Measurements from ENCODE around the gene SLC40A1.

The SLC40A1 gene

DNA sequence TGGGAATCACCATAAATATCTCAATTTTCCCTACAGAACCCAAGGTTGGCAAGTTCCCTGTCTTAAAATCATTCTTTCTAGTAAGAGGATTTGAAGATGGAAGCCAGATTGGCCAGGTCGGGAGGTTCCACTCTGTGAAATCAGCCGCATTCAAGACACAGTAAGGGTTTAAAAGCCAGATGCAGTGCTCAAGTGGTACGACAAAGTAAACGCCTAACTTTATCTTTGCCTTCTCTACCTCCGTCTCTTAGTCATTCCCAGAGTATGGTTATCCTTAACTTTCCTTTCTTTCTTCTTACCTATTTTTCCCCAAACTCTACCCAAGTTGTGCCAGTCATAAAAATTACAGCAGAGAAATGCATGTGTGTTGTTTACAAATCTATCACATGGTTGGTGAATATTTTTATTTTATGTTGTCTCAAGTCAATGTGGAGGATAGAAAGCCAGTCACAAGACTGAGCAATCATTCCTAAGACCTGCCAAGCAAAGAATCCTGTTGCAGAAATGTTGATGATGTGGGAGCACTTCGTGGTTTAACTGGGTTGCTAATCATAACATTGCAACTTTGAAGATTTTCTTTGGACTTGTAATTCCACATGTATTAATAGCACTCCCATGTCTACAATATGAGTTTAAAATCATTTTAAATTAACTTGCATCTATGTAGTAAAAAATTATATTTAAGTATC lies 62.6 kb downstream of the SLC40A1 start:
- H3K4me3 ChIP-seq (ENCODE audit: low read length) = no peak overlapping the region
- no peak for TF ChIP-seq EZH2phosphoT487 (IDR thresholded peaks at IDR 0.05; ENCODE audit: low read depth)
- TF ChIP-seq, protein P1, sequence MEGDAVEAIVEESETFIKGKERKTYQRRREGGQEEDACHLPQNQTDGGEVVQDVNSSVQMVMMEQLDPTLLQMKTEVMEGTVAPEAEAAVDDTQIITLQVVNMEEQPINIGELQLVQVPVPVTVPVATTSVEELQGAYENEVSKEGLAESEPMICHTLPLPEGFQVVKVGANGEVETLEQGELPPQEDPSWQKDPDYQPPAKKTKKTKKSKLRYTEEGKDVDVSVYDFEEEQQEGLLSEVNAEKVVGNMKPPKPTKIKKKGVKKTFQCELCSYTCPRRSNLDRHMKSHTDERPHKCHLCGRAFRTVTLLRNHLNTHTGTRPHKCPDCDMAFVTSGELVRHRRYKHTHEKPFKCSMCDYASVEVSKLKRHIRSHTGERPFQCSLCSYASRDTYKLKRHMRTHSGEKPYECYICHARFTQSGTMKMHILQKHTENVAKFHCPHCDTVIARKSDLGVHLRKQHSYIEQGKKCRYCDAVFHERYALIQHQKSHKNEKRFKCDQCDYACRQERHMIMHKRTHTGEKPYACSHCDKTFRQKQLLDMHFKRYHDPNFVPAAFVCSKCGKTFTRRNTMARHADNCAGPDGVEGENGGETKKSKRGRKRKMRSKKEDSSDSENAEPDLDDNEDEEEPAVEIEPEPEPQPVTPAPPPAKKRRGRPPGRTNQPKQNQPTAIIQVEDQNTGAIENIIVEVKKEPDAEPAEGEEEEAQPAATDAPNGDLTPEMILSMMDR (IDR thresholded peaks at IDR 0.05; ENCODE audit: low read depth, low read length) = no peak
- H3K36me3 ChIP-seq (replicated peaks; ENCODE audit: low read depth, low read length) = no peaks in the 10 kb centered on the region
- no peak overlapping the region for H3K4me2 ChIP-seq (ENCODE audit: low read length)
- peaks cover 5% of the 10 kb centered on the region; the same call in 1 of the 2 replicates for H3K4me1 ChIP-seq (ENCODE audit: low read length)
- H3K27me3 ChIP-seq (ENCODE audit: low read depth, low read length) = no peaks in the 10 kb centered on the region
- H3K27ac ChIP-seq (ENCODE audit: low read length) = no peak overlapping the region
- H3K79me2 ChIP-seq (ENCODE audit: low read length) = no peaks in the 10 kb centered on the region
- no peaks in the 10 kb centered on the region for H3K9me3 ChIP-seq (ENCODE audit: insufficient read depth, low read length)
- H4K20me1 ChIP-seq (ENCODE audit: insufficient read depth, low read length) = no peaks in the 10 kb centered on the region
- H3K9ac ChIP-seq (ENCODE audit: low read length) = no peak overlapping the region
- H2AFZ ChIP-seq (ENCODE audit: low read depth, low read length) = no peak overlapping the region

DNA sequence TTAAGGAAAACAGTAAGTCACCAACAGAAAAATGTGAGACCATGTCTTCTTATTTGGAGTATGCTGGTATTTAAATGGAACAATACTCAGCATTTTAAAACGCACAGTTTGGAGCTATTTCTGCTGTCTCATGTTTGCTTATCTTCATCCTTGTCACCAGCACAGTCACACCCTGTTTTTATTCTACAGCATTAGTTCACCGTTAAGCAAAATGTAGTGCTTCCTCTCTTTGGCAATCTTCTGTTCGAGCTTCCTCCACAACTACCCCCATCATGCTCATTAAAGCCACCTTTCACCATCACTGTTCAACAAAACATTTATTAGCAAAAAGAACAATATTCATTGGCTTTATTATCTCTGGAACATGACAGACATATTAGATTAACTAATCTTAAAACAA lies 64.0 kb downstream of the SLC40A1 start:
- no peaks in the 10 kb centered on the region for H3K27me3 ChIP-seq (ENCODE audit: low read depth, low read length)
- no peak for TF ChIP-seq EZH2phosphoT487 (IDR thresholded peaks at IDR 0.05; ENCODE audit: low read depth)
- TF ChIP-seq, protein P1 (IDR thresholded peaks at IDR 0.05; ENCODE audit: low read depth, low read length) = no peak
- no peaks in the 10 kb centered on the region for H4K20me1 ChIP-seq (ENCODE audit: insufficient read depth, low read length)
- H3K4me3 ChIP-seq (ENCODE audit: low read length) = no peak overlapping the region
- H3K27ac ChIP-seq (ENCODE audit: low read length) = no peak overlapping the region
- H3K9ac ChIP-seq (ENCODE audit: low read length) = no peak overlapping the region
- no peak overlapping the region for H2AFZ ChIP-seq (ENCODE audit: low read depth, low read length)
- no peak overlapping the region for H3K4me2 ChIP-seq (ENCODE audit: low read length)
- H3K4me1 ChIP-seq (ENCODE audit: low read length) = peaks cover 5% of the 10 kb centered on the region; the same call in 1 of the 2 replicates
- H3K9me3 ChIP-seq (ENCODE audit: insufficient read depth, low read length) = no peaks in the 10 kb centered on the region
- H3K36me3 ChIP-seq (replicated peaks; ENCODE audit: low read depth, low read length) = no peaks in the 10 kb centered on the region
- no peaks in the 10 kb centered on the region for H3K79me2 ChIP-seq (ENCODE audit: low read length)

DNA sequence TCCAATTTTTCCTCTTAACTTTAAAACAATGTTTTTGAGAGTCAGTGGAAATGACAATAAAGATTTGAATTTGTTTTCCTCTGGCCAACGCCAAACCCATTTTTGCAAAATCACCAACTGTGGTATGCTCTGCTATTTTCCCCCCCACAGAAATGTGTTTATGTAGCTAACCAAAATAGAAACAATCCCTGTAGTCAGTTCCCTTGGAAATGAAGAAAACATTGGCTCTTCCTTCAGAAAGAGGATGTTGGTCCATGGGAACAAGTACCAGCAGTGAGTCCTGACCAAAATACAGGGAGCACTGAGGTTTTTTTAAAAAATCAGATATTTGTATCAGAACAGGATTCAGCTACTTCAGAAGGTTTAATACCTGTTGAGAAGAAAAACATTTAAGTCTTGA lies 65.3 kb downstream of the SLC40A1 start:
- no peak overlapping the region for H3K27ac ChIP-seq (ENCODE audit: low read length)
- H3K79me2 ChIP-seq (ENCODE audit: low read length) = no peaks in the 10 kb centered on the region
- H3K4me2 ChIP-seq (ENCODE audit: low read length) = no peak overlapping the region
- TF ChIP-seq EZH2phosphoT487 (IDR thresholded peaks at IDR 0.05; ENCODE audit: low read depth) = no peak
- TF ChIP-seq, protein P1 (IDR thresholded peaks at IDR 0.05; ENCODE audit: low read depth, low read length) = no peak
- no peak overlapping the region for H3K9ac ChIP-seq (ENCODE audit: low read length)
- H2AFZ ChIP-seq (ENCODE audit: low read depth, low read length) = no peak overlapping the region
- no peak overlapping the region for H3K4me3 ChIP-seq (ENCODE audit: low read length)
- no peaks in the 10 kb centered on the region for H4K20me1 ChIP-seq (ENCODE audit: insufficient read depth, low read length)
- peaks cover 5% of the 10 kb centered on the region; the same call in 1 of the 2 replicates for H3K4me1 ChIP-seq (ENCODE audit: low read length)
- H3K36me3 ChIP-seq (replicated peaks; ENCODE audit: low read depth, low read length) = no peaks in the 10 kb centered on the region
- no peaks in the 10 kb centered on the region for H3K27me3 ChIP-seq (ENCODE audit: low read depth, low read length)
- H3K9me3 ChIP-seq (ENCODE audit: insufficient read depth, low read length) = no peaks in the 10 kb centered on the region

DNA sequence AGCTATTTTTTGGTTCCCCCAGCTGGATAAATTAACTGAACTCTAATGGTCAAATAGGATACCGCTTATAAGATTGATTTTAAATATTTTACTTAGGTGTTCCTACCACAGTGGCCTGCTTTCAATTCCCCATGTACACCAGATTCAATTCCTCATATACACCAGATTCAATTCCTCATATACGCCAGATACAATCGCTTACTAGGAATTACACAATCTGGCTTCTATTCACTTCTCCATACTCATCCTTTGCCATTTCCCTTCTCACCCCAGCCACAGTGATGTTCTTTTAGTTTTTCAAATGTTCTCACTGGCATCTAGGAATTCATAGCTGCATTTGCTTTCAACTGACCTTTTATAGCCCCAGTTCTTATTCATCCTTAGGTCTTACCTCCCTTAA lies 66.5 kb downstream of the SLC40A1 start:
- Histone ChIP-seq H3K4me3 (ENCODE audit: low read length) (no peak overlapping the region), H3K9me3 (ENCODE audit: insufficient read depth, low read length) (no peaks in the 10 kb centered on the region), H3K36me3 (replicated peaks; ENCODE audit: low read depth, low read length) (no peaks in the 10 kb centered on the region), H4K20me1 (ENCODE audit: insufficient read depth, low read length) (no peaks in the 10 kb centered on the region), H3K27me3 (ENCODE audit: low read depth, low read length) (no peaks in the 10 kb centered on the region), H3K79me2 (ENCODE audit: low read length) (no peaks in the 10 kb centered on the region), H3K4me1 (ENCODE audit: low read length) (peaks cover 5% of the 10 kb centered on the region; the same call in 1 of the 2 replicates), H3K4me2 (ENCODE audit: low read length) (no peak overlapping the region), H3K27ac (ENCODE audit: low read length) (no peak overlapping the region), H2AFZ (ENCODE audit: low read depth, low read length) (no peak overlapping the region), H3K9ac (ENCODE audit: low read length) (no peak overlapping the region)
- TF ChIP-seq EZH2phosphoT487 (IDR thresholded peaks at IDR 0.05; ENCODE audit: low read depth) = no peak

Data from OCI-LY3 (cell line).